SK-N-SH (cell line): ENCODE measurements around the gene PLS3. TPM values are rescaled to one million over a fixed set of nuclear protein-coding genes. Genes with fewer than 3 reads are reported as not detected.
A peak's percentile ranks its signal among the peaks of the same experiment; 100 is the strongest.

Experiments
- CTCF ChIA-PET: fragments of 300-600, 350-600 bp; formaldehyde crosslinking; extraction: SDS; loops from one replicate; lab custom pipeline; 2021; lab: Yijun Ruan, JAX
- POLR2A ChIA-PET: fragments of 350-600 bp; sonication (Branson Sonifier 250); formaldehyde crosslinking; extraction: SDS; loops from one replicate; lab custom pipeline; 2020; ENCODE audit warnings: antibody characterized with exemption, inconsistent platforms; lab: Yijun Ruan, JAX
- DNase-seq: peaks from one replicate; pipeline ENCODE4 v3.0.0; 2012
- H2AFZ ChIP-seq: fragments of 200-600 bp; sonication (generic); 2 replicates; pipeline ENCODE4 v1.8.1; 2016; ENCODE audit warnings: antibody characterized with exemption, mild to moderate bottlenecking, low read depth
- H3F3A ChIP-seq: fragments of 200-600 bp; sonication (generic); replicated peaks from 2 replicates; pipeline ENCODE3; 2016; ENCODE audit warnings: antibody characterized with exemption, mild to moderate bottlenecking; ENCODE audit not compliant: insufficient read depth
- H3K27ac ChIP-seq, 2 experiments: fragments of 200-500 bp in 1 of 2; fragments of 200-600 bp in 1 of 2; sonication (Bioruptor generic) in 1 of 2; sonication (generic), shearing (Covaris generic) in 1 of 2; 2 replicates each; pipeline versions ENCODE4 v1.5.1 to v1.6.1; 2014 to 2016; ENCODE audit warnings: low read depth in 2 of 2, inconsistent platforms in 1 of 2, low read length in 1 of 2, mild to moderate bottlenecking in 1 of 2, mixed read lengths in 1 of 2
- H3K27me3 ChIP-seq: fragments of 200-600 bp; sonication (generic), shearing (Covaris generic); 2 replicates; pipeline ENCODE4 v1.6.1; 2016; ENCODE audit warnings: mixed run types; ENCODE audit not compliant: insufficient read depth
- H3K36me3 ChIP-seq, 2 experiments: fragments of 200-500 bp in 1 of 2; fragments of 200-600 bp in 1 of 2; sonication (Bioruptor generic) in 1 of 2; sonication (generic) in 1 of 2; replicated peaks in 1 of 2; 2 replicates each; pipeline versions ENCODE3 to v1.5.1; 2014 to 2016; ENCODE audit warnings: low read length in 1 of 2, mild to moderate bottlenecking in 1 of 2; ENCODE audit not compliant: insufficient read depth in 2 of 2, control insufficient read depth in 1 of 2
- H3K4me1 ChIP-seq, 2 experiments: fragments of 200-500 bp in 1 of 2; fragments of 200-600 bp in 1 of 2; sonication (Bioruptor generic) in 1 of 2; sonication (generic), shearing (Covaris generic) in 1 of 2; 2 replicates each; pipeline versions ENCODE4 v1.5.1 to v1.6.1; 2014 to 2016; ENCODE audit warnings: low read depth in 1 of 2, low read length in 1 of 2, mixed run types in 1 of 2; ENCODE audit not compliant: insufficient read depth in 2 of 2, control insufficient read depth in 1 of 2
- H3K4me2 ChIP-seq: fragments of 200-600 bp; sonication (generic), shearing (Covaris generic); 2 replicates; pipeline ENCODE4 v1.6.1; 2017; ENCODE audit warnings: mixed run types
- H3K4me3 ChIP-seq, 2 experiments: fragments of 200-500 bp in 1 of 2; fragments of 200-600 bp in 1 of 2; sonication (Bioruptor generic) in 1 of 2; sonication (generic), shearing (Covaris generic) in 1 of 2; 2 replicates each; pipeline versions ENCODE4 v1.5.1 to v1.8.1; 2014 to 2016; ENCODE audit warnings: low read depth in 2 of 2, inconsistent platforms in 1 of 2, low read length in 1 of 2, mild to moderate bottlenecking in 1 of 2, mixed read lengths in 1 of 2, moderate library complexity in 1 of 2
- H3K79me2 ChIP-seq: fragments of 200-600 bp; sonication (generic); 2 replicates; pipeline ENCODE4 v1.8.1; 2017; ENCODE audit warnings: mild to moderate bottlenecking; ENCODE audit not compliant: insufficient read depth
- H3K9ac ChIP-seq: fragments of 200-600 bp; sonication (generic); 2 replicates; pipeline ENCODE4 v1.6.1; 2017; ENCODE audit warnings: mixed run types
- H3K9me2 ChIP-seq: fragments of 200-600 bp; sonication (generic); 2 replicates; pipeline ENCODE4 v1.6.1; 2017; ENCODE audit warnings: mixed run types
- H3K9me3 ChIP-seq: fragments of 200-600 bp; sonication (generic); 2 replicates; pipeline ENCODE4 v1.6.1; 2017; ENCODE audit warnings: mixed run types, mild to moderate bottlenecking, moderate library complexity
- H4K20me1 ChIP-seq: fragments of 200-600 bp; sonication (generic); 2 replicates; pipeline ENCODE4 v1.6.1; 2017; ENCODE audit warnings: mild to moderate bottlenecking, mixed run types; ENCODE audit not compliant: insufficient read depth
- CHD2 ChIP-seq: fragments of 150-350 bp; IDR thresholded peaks from 2 replicates; pipeline ENCODE4 v1.6.1; 2018; ENCODE audit warnings: low read length; ENCODE audit not compliant: partially characterized antibody
- ELF1 ChIP-seq: IDR thresholded peaks from 2 replicates; pipeline ENCODE4 v1.4.0; 2012
- EP300 ChIP-seq, 2 experiments: IDR thresholded peaks; 2 replicates each; pipeline versions ENCODE4 v1.4.0 to v1.6.1; 2012; ENCODE audit warnings: borderline replicate concordance in 1 of 2, low read depth in 1 of 2, low read length in 1 of 2
- FOSL2 ChIP-seq: IDR thresholded peaks from 2 replicates; pipeline ENCODE4 v1.4.0; 2012; ENCODE audit warnings: low read depth, mild to moderate bottlenecking, moderate library complexity, borderline replicate concordance
- MEF2A ChIP-seq: IDR thresholded peaks from 2 replicates; pipeline ENCODE4 v1.4.0; 2012; ENCODE audit warnings: low read depth, borderline replicate concordance
- NFIC ChIP-seq: IDR thresholded peaks from 2 replicates; pipeline ENCODE4 v1.4.0; 2012; ENCODE audit warnings: borderline replicate concordance
- RAD21 ChIP-seq: IDR thresholded peaks from 2 replicates; pipeline ENCODE4 v1.6.1; 2012; ENCODE audit warnings: mild to moderate bottlenecking, low read length
- RXRA ChIP-seq: IDR thresholded peaks from 2 replicates; pipeline ENCODE4 v1.4.0; 2012; ENCODE audit warnings: low read depth, mild to moderate bottlenecking, borderline replicate concordance
- SIN3A ChIP-seq: IDR thresholded peaks from 2 replicates; pipeline ENCODE4 v1.6.1; 2012; ENCODE audit warnings: low read depth, mild to moderate bottlenecking, low read length, moderate library complexity, borderline replicate concordance
- SMC3 ChIP-seq: IDR thresholded peaks from 2 replicates; pipeline ENCODE4 v1.6.1; 2012; ENCODE audit warnings: low read depth, low read length, improper control_type of control experiment
- TEAD4 ChIP-seq: IDR thresholded peaks from 2 replicates; pipeline ENCODE4 v1.4.0; 2012; ENCODE audit warnings: mild to moderate bottlenecking, borderline replicate concordance; ENCODE audit not compliant: insufficient read depth
- WGBS: methylation state at CpG from one replicate; pipeline ENCODE4 v1.1.6; 2017; ENCODE audit warnings: low lambda C conversion rate; 5-methylcytosine and 5-hydroxymethylcytosine counted together
- polyA plus RNA-seq, 3 experiments: library from polyadenylated mRNA; depleted of rRNA; stranded (reverse); fragments of >200 nt; gene quantifications; 2 replicates each; pipeline ENCODE4 v1.2.3, GENCODE V29; 2012
- TF ChIP-seq, protein P1 (sequence below): IDR thresholded peaks from 2 replicates; pipeline ENCODE4; 2012
- TF ChIP-seq, protein P2 (sequence below): fragments of 200-600 bp; sonication (generic); IDR thresholded peaks from 2 replicates; pipeline ENCODE4 v1.6.1; 2017; ENCODE audit warnings: antibody characterized with exemption, mild to moderate bottlenecking, moderate library complexity
- TF ChIP-seq, protein P3 (sequence below): IDR thresholded peaks from 2 replicates; pipeline ENCODE4 v1.4.0; 2012; ENCODE audit warnings: low read depth, borderline replicate concordance

Gene PLS3
- polyA plus RNA-seq, 1 of the 3 experiments (the other 2 are of a cell fraction) = 35.7 TPM

DNA sequence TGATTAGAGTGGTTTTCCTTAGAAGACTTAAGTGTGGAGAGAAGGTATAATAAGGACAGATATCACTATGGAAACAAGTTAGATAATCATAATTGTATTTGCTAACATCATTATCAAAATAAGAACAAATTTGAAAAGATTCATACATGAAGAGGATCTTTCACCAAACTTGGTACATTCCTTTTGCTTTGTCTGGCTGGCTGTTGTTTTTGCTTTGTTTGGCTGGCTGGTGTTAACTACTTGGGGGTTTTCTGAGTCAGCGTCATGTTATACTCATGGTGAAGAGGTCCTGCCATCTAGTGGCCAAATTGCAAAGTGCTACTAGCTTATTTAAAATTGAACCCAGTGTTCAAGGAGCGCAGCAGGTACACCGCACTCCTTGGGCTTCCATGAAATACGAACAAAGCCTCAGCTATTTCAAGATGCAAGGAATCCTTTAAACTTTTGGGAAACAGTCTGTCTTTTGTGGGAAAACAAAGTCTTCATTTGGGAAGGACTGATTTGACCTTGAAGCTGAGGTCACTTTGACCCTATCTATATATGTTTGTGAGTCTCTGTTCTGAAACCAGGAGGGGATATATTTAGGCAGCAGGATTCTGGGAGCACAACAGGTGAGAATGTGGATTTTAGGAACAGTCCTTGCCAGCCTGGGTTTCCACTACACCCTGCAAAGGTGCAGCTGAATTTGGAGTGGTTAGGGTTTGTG, 129.7 kb downstream of the PLS3 start:
- peak; percentile 64 for DNase-seq
- ChIA-PET CTCF (interaction anchor here (0.6 to 4.7 kb wide), 20 partner anchors 10 to 378 kb away, joined by 3 to 44 read pairs (median 4); no protein-coding TSS in a partner anchor), POLR2A (interaction anchor here (0.6 kb wide), 1 partner anchor 311 kb away, joined by 3 read pairs; no protein-coding TSS in a partner anchor)
- Histone ChIP-seq H4K20me1 (no peaks in the 10 kb centered on the region), H3K9ac (peak overlapping the region; percentile 41; the same call in 1 of the 2 replicates), H3K4me2 (peak overlapping the region; percentile 25; the same call in 1 of the 2 replicates), H3K27ac (peak overlapping the region in 1 of 2 experiments; percentile 64; a peak in 2 of 4 replicates), H3K79me2 (no peaks in the 10 kb centered on the region), H3K9me2 (no peaks in the 10 kb centered on the region), H3F3A (peaks cover 8% of the 10 kb centered on the region), H3K9me3 (no peaks in the 10 kb centered on the region), H3K36me3 (no peaks in the 10 kb centered on the region), H2AFZ (peak overlapping the region; percentile 67; the same call in 1 of the 2 replicates), H3K27me3 (peaks cover 15% of the 10 kb centered on the region; the same call in 1 of the 2 replicates), H3K4me3 (no peak overlapping the region), H3K4me1 (no peaks in the 10 kb centered on the region)
- TF ChIP-seq TEAD4 (no peak), RAD21 (peak; percentile 66), FOSL2 (peak; percentile 29; the same call in 1 of the 2 replicates), CHD2 (peak; percentile 17), EP300 (IDR thresholded peaks at IDR 0.05; ENCODE audit: borderline replicate concordance in 1 of 2, low read depth in 1 of 2, low read length in 1 of 2) (no peak), SMC3 (peak; percentile 53), ELF1 (no peak)
- TF ChIP-seq, protein P1, sequence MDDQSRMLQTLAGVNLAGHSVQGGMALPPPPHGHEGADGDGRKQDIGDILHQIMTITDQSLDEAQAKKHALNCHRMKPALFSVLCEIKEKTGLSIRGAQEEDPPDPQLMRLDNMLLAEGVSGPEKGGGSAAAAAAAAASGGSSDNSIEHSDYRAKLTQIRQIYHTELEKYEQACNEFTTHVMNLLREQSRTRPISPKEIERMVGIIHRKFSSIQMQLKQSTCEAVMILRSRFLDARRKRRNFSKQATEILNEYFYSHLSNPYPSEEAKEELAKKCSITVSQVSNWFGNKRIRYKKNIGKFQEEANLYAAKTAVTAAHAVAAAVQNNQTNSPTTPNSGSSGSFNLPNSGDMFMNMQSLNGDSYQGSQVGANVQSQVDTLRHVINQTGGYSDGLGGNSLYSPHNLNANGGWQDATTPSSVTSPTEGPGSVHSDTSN = no peak
- TF ChIP-seq, protein P2, sequence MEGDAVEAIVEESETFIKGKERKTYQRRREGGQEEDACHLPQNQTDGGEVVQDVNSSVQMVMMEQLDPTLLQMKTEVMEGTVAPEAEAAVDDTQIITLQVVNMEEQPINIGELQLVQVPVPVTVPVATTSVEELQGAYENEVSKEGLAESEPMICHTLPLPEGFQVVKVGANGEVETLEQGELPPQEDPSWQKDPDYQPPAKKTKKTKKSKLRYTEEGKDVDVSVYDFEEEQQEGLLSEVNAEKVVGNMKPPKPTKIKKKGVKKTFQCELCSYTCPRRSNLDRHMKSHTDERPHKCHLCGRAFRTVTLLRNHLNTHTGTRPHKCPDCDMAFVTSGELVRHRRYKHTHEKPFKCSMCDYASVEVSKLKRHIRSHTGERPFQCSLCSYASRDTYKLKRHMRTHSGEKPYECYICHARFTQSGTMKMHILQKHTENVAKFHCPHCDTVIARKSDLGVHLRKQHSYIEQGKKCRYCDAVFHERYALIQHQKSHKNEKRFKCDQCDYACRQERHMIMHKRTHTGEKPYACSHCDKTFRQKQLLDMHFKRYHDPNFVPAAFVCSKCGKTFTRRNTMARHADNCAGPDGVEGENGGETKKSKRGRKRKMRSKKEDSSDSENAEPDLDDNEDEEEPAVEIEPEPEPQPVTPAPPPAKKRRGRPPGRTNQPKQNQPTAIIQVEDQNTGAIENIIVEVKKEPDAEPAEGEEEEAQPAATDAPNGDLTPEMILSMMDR = peak; percentile 93
- WGBS = 25% methylated on average over 4 of the region's 4 CpGs

DNA sequence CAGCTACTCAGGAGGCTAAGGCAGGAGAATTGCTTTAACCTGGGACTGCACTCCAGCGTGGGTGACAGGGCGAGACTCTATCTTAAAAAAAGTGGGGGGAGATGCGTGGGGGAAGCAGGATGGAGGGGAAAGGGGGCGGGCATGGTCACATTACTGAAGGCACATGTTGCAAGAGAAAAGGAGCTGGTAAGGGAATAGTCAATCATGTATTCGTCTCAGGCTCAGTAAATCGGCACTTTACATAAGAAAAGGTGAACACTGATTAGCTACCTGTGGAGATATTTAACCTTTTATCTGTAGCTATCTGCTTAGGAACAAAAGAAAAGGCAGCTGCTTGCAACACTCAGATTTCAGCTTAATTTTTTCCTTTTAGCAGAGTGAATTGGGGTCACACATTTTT, 132.5 kb downstream of the PLS3 start:
- POLR2A ChIA-PET = no interaction called here
- H3K9ac ChIP-seq = no peak overlapping the region
- no peaks in the 10 kb centered on the region for H3K9me2 ChIP-seq
- no peak for TF ChIP-seq RAD21
- TF ChIP-seq, protein P3, sequence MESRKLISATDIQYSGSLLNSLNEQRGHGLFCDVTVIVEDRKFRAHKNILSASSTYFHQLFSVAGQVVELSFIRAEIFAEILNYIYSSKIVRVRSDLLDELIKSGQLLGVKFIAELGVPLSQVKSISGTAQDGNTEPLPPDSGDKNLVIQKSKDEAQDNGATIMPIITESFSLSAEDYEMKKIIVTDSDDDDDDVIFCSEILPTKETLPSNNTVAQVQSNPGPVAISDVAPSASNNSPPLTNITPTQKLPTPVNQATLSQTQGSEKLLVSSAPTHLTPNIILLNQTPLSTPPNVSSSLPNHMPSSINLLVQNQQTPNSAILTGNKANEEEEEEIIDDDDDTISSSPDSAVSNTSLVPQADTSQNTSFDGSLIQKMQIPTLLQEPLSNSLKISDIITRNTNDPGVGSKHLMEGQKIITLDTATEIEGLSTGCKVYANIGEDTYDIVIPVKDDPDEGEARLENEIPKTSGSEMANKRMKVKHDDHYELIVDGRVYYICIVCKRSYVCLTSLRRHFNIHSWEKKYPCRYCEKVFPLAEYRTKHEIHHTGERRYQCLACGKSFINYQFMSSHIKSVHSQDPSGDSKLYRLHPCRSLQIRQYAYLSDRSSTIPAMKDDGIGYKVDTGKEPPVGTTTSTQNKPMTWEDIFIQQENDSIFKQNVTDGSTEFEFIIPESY = no peak
- no peak for TF ChIP-seq SIN3A
- no peak for TF ChIP-seq MEF2A
- TF ChIP-seq SMC3 = no peak
- TF ChIP-seq RXRA = no peak
- TF ChIP-seq FOSL2 = no peak
- TF ChIP-seq NFIC = no peak
- peaks cover 14% of the 10 kb centered on the region; the same call in 1 of the 2 replicates for H3K27me3 ChIP-seq
- H3K4me3 ChIP-seq = no peak overlapping the region
- no peaks in the 10 kb centered on the region for H3K79me2 ChIP-seq
- WGBS = 47% methylated on average over 6 of the region's 6 CpGs
- H3F3A ChIP-seq = peaks cover 11% of the 10 kb centered on the region
- no peaks in the 10 kb centered on the region for H4K20me1 ChIP-seq
- CTCF ChIA-PET = no interaction called here
- DNase-seq = no peak
- no peak overlapping the region for H3K4me2 ChIP-seq
- no peaks in the 10 kb centered on the region for H3K4me1 ChIP-seq
- H3K9me3 ChIP-seq = no peaks in the 10 kb centered on the region
- no peak overlapping the region for H3K27ac ChIP-seq
- no peaks in the 10 kb centered on the region for H3K36me3 ChIP-seq
- H2AFZ ChIP-seq = no peak overlapping the region
